ENCODE data around the gene SCN10A.

DNA sequence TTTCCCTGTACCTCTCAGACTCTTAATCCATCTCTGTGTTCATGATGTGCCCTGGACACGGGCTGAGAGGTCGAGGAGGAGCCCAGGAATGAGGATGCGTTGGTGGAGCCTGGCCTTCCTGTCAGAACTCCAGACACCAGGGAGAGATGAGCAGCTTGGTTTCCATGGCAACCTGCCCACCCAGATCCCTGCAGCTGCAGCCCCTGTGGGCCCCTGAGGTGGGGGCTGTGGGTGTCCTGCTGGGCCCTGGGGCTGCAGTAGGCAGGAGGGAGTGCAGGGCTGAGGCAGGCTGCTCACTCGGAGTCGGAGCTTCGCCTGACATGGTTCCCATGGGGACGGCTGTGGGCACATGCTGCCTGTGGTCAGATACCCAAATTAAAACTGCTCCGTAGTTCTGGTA is 7.7 kb upstream of the SCN10A start:
- TF ChIP-seq, protein P1, sequence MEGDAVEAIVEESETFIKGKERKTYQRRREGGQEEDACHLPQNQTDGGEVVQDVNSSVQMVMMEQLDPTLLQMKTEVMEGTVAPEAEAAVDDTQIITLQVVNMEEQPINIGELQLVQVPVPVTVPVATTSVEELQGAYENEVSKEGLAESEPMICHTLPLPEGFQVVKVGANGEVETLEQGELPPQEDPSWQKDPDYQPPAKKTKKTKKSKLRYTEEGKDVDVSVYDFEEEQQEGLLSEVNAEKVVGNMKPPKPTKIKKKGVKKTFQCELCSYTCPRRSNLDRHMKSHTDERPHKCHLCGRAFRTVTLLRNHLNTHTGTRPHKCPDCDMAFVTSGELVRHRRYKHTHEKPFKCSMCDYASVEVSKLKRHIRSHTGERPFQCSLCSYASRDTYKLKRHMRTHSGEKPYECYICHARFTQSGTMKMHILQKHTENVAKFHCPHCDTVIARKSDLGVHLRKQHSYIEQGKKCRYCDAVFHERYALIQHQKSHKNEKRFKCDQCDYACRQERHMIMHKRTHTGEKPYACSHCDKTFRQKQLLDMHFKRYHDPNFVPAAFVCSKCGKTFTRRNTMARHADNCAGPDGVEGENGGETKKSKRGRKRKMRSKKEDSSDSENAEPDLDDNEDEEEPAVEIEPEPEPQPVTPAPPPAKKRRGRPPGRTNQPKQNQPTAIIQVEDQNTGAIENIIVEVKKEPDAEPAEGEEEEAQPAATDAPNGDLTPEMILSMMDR (IDR thresholded peaks at IDR 0.05; ENCODE audit: insufficient read depth, low read length, poor library complexity, severe bottlenecking), result no peak
- TF ChIP-seq EZH2phosphoT487 (conservative IDR thresholded peaks at IDR 0.05; ENCODE audit: low read length), result no peak
